Mucosa of rectum (tissue), 2 donors: Measurements from ENCODE around the gene IL17RE.

Source experiments
- H3K27ac ChIP-seq, 2 donors: one replicate each; pipeline ENCODE4 v1.7.0; 2013; ENCODE audit warnings: inconsistent platforms in 2 of 2, low read depth in 2 of 2, low read length in 2 of 2
- H3K27me3 ChIP-seq, 2 donors: one replicate each; pipeline ENCODE4 v1.7.0; 2013; ENCODE audit warnings: low read length in 2 of 2; ENCODE audit not compliant: control insufficient read depth in 2 of 2, insufficient read depth in 2 of 2
- H3K36me3 ChIP-seq, 2 donors: one replicate each; pipeline ENCODE4 v1.7.0; 2013; ENCODE audit warnings: low read length in 2 of 2; ENCODE audit not compliant: control insufficient read depth in 2 of 2, insufficient read depth in 2 of 2
- H3K4me1 ChIP-seq, 2 donors: one replicate each; pipeline ENCODE4 v1.7.0; 2013; ENCODE audit warnings: low read length in 2 of 2, mild to moderate bottlenecking in 1 of 2; ENCODE audit not compliant: control insufficient read depth in 2 of 2, insufficient read depth in 2 of 2
- H3K4me3 ChIP-seq, 2 donors: one replicate each; pipeline ENCODE4 v1.7.0; 2013; ENCODE audit warnings: low read length in 2 of 2
- H3K9ac ChIP-seq, 2 donors: one replicate each; pipeline ENCODE4 v1.7.0; 2013; ENCODE audit warnings: low read length in 2 of 2, low read depth in 1 of 2, mild to moderate bottlenecking in 1 of 2
- H3K9me3 ChIP-seq, 2 donors: one replicate each; pipeline ENCODE4 v1.7.0; 2013; ENCODE audit warnings: low read length in 2 of 2; ENCODE audit not compliant: control insufficient read depth in 2 of 2
- donor health status: healthy.
- donor health status: Normal muscosa, but diverticular disease.

The IL17RE gene

GRCh38 chr3:9878700-9879099 is 23.9 kb upstream of the IL17RE start:
- H3K36me3 ChIP-seq, result no peaks in the 10 kb centered on the region
- H3K9me3 ChIP-seq, result no peaks in the 10 kb centered on the region
- H3K27ac ChIP-seq, result peak overlapping the region in 1 of 2 donors; percentile 60
- H3K27me3 ChIP-seq, result no peaks in the 10 kb centered on the region
- H3K9ac ChIP-seq, result no peak overlapping the region
- peak overlapping the region in 1 of 2 donors; percentile 49 for H3K4me3 ChIP-seq
- peaks cover 0 to 11% of the 10 kb centered on the region in 2 donors for H3K4me1 ChIP-seq

GRCh38 chr3:9879830-9880549 is 22.7 kb upstream of the IL17RE start, which contains the start of gene CIDEC:
Gene CIDEC, minus strand, starts transcription at chr3:9880253. Its CDS starts 1,767 bp downstream, at chr3:9878486.
- no peak within 1 kb of the TSS for H3K4me3 ChIP-seq
- H3K36me3 ChIP-seq, result no peaks in the 10 kb centered on the region
- H3K4me1 ChIP-seq, result peaks cover 0 to 15% of the 10 kb centered on the region in 2 donors
- no peaks in the 10 kb centered on the region for H3K9me3 ChIP-seq
- no peak within 1 kb of the TSS for H3K9ac ChIP-seq
- H3K27me3 ChIP-seq, result no peaks in the 10 kb centered on the region
- no peak within 1 kb of the TSS for H3K27ac ChIP-seq

GRCh38 chr3:9881441-9881840 is 21.2 kb upstream of the IL17RE start:
- Histone ChIP-seq H3K9ac (no peak overlapping the region), H3K9me3 (no peaks in the 10 kb centered on the region), H3K27ac (no peak overlapping the region), H3K4me1 (peaks cover 0 to 15% of the 10 kb centered on the region in 2 donors), H3K27me3 (no peaks in the 10 kb centered on the region), H3K4me3 (no peak overlapping the region), H3K36me3 (no peaks in the 10 kb centered on the region)

GRCh38 chr3:9883706-9884554 is 18.7 kb upstream of the IL17RE start:
- Histone ChIP-seq H3K9me3 (no peaks in the 10 kb centered on the region), H3K36me3 (no peaks in the 10 kb centered on the region), H3K27me3 (no peaks in the 10 kb centered on the region), H3K27ac (peak overlapping the region; percentile 35 to 82), H3K4me1 (peaks cover 0 to 10% of the 10 kb centered on the region in 2 donors), H3K9ac (no peak overlapping the region), H3K4me3 (no peak overlapping the region)

GRCh38 chr3:9884555-9885165 is 18.0 kb upstream of the IL17RE start:
- no peak overlapping the region for H3K4me3 ChIP-seq
- H3K36me3 ChIP-seq, result no peaks in the 10 kb centered on the region
- H3K9ac ChIP-seq, result no peak overlapping the region
- H3K27ac ChIP-seq, result peak overlapping the region in 1 of 2 donors; percentile 82
- H3K9me3 ChIP-seq, result no peaks in the 10 kb centered on the region
- H3K4me1 ChIP-seq, result peaks cover 0 to 4% of the 10 kb centered on the region in 2 donors
- H3K27me3 ChIP-seq, result no peaks in the 10 kb centered on the region

- Histone ChIP-seq H3K4me3 (no peak overlapping the region), H3K4me1 (peaks cover 0 to 9% of the 10 kb centered on the region in 2 donors), H3K9ac (no peak overlapping the region), H3K9me3 (no peaks in the 10 kb centered on the region), H3K36me3 (no peaks in the 10 kb centered on the region), H3K27me3 (no peaks in the 10 kb centered on the region), H3K27ac (no peak overlapping the region)
Measured at GRCh38 chr3:9886328-9886727, 16.3 kb upstream of the IL17RE start.

GRCh38 chr3:9887480-9887879 is 15.2 kb upstream of the IL17RE start:
- no peak overlapping the region for H3K9ac ChIP-seq
- H3K9me3 ChIP-seq, result no peaks in the 10 kb centered on the region
- peaks cover 0 to 9% of the 10 kb centered on the region in 2 donors for H3K4me1 ChIP-seq
- H3K4me3 ChIP-seq, result no peak overlapping the region
- H3K36me3 ChIP-seq, result peaks cover 0 to 2% of the 10 kb centered on the region in 2 donors
- H3K27ac ChIP-seq, result no peak overlapping the region
- no peaks in the 10 kb centered on the region for H3K27me3 ChIP-seq

GRCh38 chr3:9888540-9888939 is 14.1 kb upstream of the IL17RE start:
- Histone ChIP-seq H3K4me3 (no peak overlapping the region), H3K27me3 (no peaks in the 10 kb centered on the region), H3K9ac (no peak overlapping the region), H3K27ac (no peak overlapping the region), H3K36me3 (peaks cover 8 to 13% of the 10 kb centered on the region in 2 donors), H3K9me3 (no peaks in the 10 kb centered on the region), H3K4me1 (peaks cover 0 to 9% of the 10 kb centered on the region in 2 donors)

- H3K27me3 ChIP-seq, result no peaks in the 10 kb centered on the region
- no peak overlapping the region for H3K9ac ChIP-seq
- H3K36me3 ChIP-seq, result peaks cover 8 to 13% of the 10 kb centered on the region in 2 donors
- H3K27ac ChIP-seq, result no peak overlapping the region
- H3K4me1 ChIP-seq, result peaks cover 3 to 8% of the 10 kb centered on the region in 2 donors
- no peak overlapping the region for H3K4me3 ChIP-seq
- no peaks in the 10 kb centered on the region for H3K9me3 ChIP-seq
Measured at GRCh38 chr3:9889405-9889804, 13.2 kb upstream of the IL17RE start.
